Natural killer cell (primary cell): ENCODE data around the gene NCAM1. TPM values are rescaled to one million over a fixed set of nuclear protein-coding genes. Genes with fewer than 3 reads are reported as not detected.

ENCODE experiments used
- ATAC-seq, 3 donors: fragments of 150-1000 bp in 2 of 3; fragments of 200-7000 bp in 1 of 3; cut with Tn5 transposase; 1 replicate in 1 of 3; 2 replicates in 2 of 3; pipeline ENCODE4 v1.10.0; 2021; ENCODE audit warnings: mild to moderate bottlenecking in 2 of 3, moderate library complexity in 2 of 3
- DNase-seq, 2 donors: peaks; one replicate each; pipeline versions ENCODE4 v3.0.0 to v3.0.0-alpha.2; 2013 to 2021; ENCODE audit warnings: mixed read lengths in 1 of 2
- H3K27ac ChIP-seq: one replicate; pipeline ENCODE4 v1.5.1; 2013; ENCODE audit warnings: mild to moderate bottlenecking, low read length
- H3K27me3 ChIP-seq: one replicate; pipeline ENCODE4 v1.6.1; 2013; ENCODE audit warnings: low read length; ENCODE audit not compliant: control insufficient read depth, insufficient read depth
- H3K36me3 ChIP-seq: one replicate; pipeline ENCODE4 v1.6.1; 2013; ENCODE audit warnings: low read length; ENCODE audit not compliant: control insufficient read depth, insufficient read depth
- H3K4me1 ChIP-seq: one replicate; pipeline ENCODE4 v1.6.1; 2013; ENCODE audit warnings: low read length; ENCODE audit not compliant: control insufficient read depth, insufficient read depth
- H3K4me3 ChIP-seq: one replicate; pipeline ENCODE4 v1.5.1; 2013; ENCODE audit warnings: low read length
- H3K9me3 ChIP-seq: one replicate; pipeline ENCODE4 v1.6.1; 2013; ENCODE audit warnings: low read length; ENCODE audit not compliant: control insufficient read depth, insufficient read depth
- H3K27ac Mint-ChIP-seq, 2 donors: one replicate each; pipeline ENCODE4 v1.8.0; 2022; ENCODE audit warnings: mild to moderate bottlenecking in 2 of 2, mixed read lengths in 2 of 2, moderate library complexity in 1 of 2
- H3K27me3 Mint-ChIP-seq, 2 donors: one replicate each; pipeline ENCODE4 v1.8.0; 2022; ENCODE audit warnings: low read depth in 2 of 2, mixed read lengths in 2 of 2
- H3K36me3 Mint-ChIP-seq: one replicate; pipeline ENCODE4 v1.8.0; 2022; ENCODE audit warnings: mixed read lengths
- H3K4me1 Mint-ChIP-seq, 2 donors: one replicate each; pipeline ENCODE4 v1.8.0; 2022; ENCODE audit warnings: mixed read lengths in 2 of 2
- H3K4me3 Mint-ChIP-seq: one replicate; pipeline ENCODE4 v1.8.0; 2022; ENCODE audit warnings: mild to moderate bottlenecking, moderate library complexity, mixed read lengths
- H3K9me3 Mint-ChIP-seq, 2 donors: one replicate each; pipeline ENCODE4 v1.8.0; 2022; ENCODE audit warnings: mixed read lengths in 2 of 2
- CTCF ChIP-seq: fragments of 200-600 bp; IDR thresholded peaks from one replicate; pipeline ENCODE4 v1.8.0; 2022; ENCODE audit warnings: antibody characterized with exemption
- WGBS: methylation state at CpG from one replicate; pipeline ENCODE4 v1.1.7; 2013; ENCODE audit warnings: missing lambda C conversion rate; ENCODE audit not compliant: insufficient coverage; 5-methylcytosine and 5-hydroxymethylcytosine counted together
- intact Hi-C: fragments of 100-400 bp; cut with micrococcal nuclease; formaldehyde crosslinking; loops from one replicate; pipeline ENCODE4 v1.14.2; 2022
- total RNA-seq, 4 donors: library from RNA; stranded (reverse); fragments of 120-200 nt in 1 of 4; gene quantifications; one replicate each; pipeline versions ENCODE4 v1.2.3 to v1.2.4, GENCODE V29; 2013 to 2022

NCAM1 gene
- total RNA-seq, 3 donors from 2014 or later (not counting 1 experiment from before 2014, with no cell fraction given): 129 to 208 (median 187) TPM

GRCh38 chr11:113317339-113317738 is 356.1 kb downstream of the NCAM1 start:
- WGBS: 95% methylated on average over 2 of the region's 2 CpGs
- Histone ChIP-seq H3K4me3 (no peak overlapping the region), H3K36me3 (no peaks in the 10 kb centered on the region), H3K4me1 (peaks cover 15% of the 10 kb centered on the region), H3K27me3 (no peaks in the 10 kb centered on the region), H3K9me3 (no peaks in the 10 kb centered on the region), H3K27ac (no peak overlapping the region)
- Mint-ChIP-seq H3K9me3 (no peaks in the 10 kb centered on the region), H3K27me3 (no peaks in the 10 kb centered on the region), H3K4me1 (peaks cover 9 to 19% of the 10 kb centered on the region in 2 donors), H3K36me3 (peaks cover 8% of the 10 kb centered on the region), H3K27ac (peak overlapping the region in 1 of 2 donors; percentile 25), H3K4me3 (no peak overlapping the region)
- no peak for ATAC-seq
- intact Hi-C loops: no loop called here
- no peak for DNase-seq
- no peak for TF ChIP-seq CTCF

GRCh38 chr11:113319085-113319484 is 357.9 kb downstream of the NCAM1 start:
- peaks cover 9% of the 10 kb centered on the region for H3K4me1 ChIP-seq
- Mint-ChIP-seq H3K36me3 (peaks cover 8% of the 10 kb centered on the region), H3K4me3 (no peak overlapping the region), H3K27ac (no peak overlapping the region), H3K9me3 (no peaks in the 10 kb centered on the region), H3K27me3 (no peaks in the 10 kb centered on the region), H3K4me1 (peaks cover 0 to 12% of the 10 kb centered on the region in 2 donors)
- H3K9me3 ChIP-seq: no peaks in the 10 kb centered on the region
- intact Hi-C loops: no loop called here
- H3K4me3 ChIP-seq: no peak overlapping the region
- H3K27me3 ChIP-seq: no peaks in the 10 kb centered on the region
- H3K27ac ChIP-seq: no peak overlapping the region
- no peak for ATAC-seq
- WGBS: 94% methylated on average over 4 of the region's 4 CpGs
- TF ChIP-seq CTCF: no peak
- DNase-seq: no peak
- H3K36me3 ChIP-seq: peaks cover 5% of the 10 kb centered on the region

GRCh38 chr11:113322158-113322557 is 360.9 kb downstream of the NCAM1 start:
- intact Hi-C loops: no loop called here
- no peak overlapping the region for H3K27ac ChIP-seq
- Mint-ChIP-seq H3K27me3 (no peaks in the 10 kb centered on the region), H3K4me3 (no peak overlapping the region), H3K9me3 (no peaks in the 10 kb centered on the region), H3K4me1 (peaks cover 0 to 5% of the 10 kb centered on the region in 2 donors), H3K36me3 (peaks cover 21% of the 10 kb centered on the region), H3K27ac (no peak overlapping the region)
- no peak for DNase-seq
- no peaks in the 10 kb centered on the region for H3K9me3 ChIP-seq
- TF ChIP-seq CTCF: no peak
- no peaks in the 10 kb centered on the region for H3K27me3 ChIP-seq
- no peaks in the 10 kb centered on the region for H3K4me1 ChIP-seq
- H3K36me3 ChIP-seq: peaks cover 29% of the 10 kb centered on the region
- no peak overlapping the region for H3K4me3 ChIP-seq
- 90% methylated on average over 4 of the region's 4 CpGs for WGBS
- ATAC-seq: no peak

- Histone ChIP-seq H3K27ac (no peak overlapping the region), H3K9me3 (no peaks in the 10 kb centered on the region), H3K36me3 (peaks cover 39% of the 10 kb centered on the region), H3K27me3 (no peaks in the 10 kb centered on the region), H3K4me1 (no peaks in the 10 kb centered on the region), H3K4me3 (no peak overlapping the region)
- no peaks in the 10 kb centered on the region for H3K27me3 Mint-ChIP-seq
- 92% methylated on average over 5 of the region's 5 CpGs for WGBS
- H3K27ac Mint-ChIP-seq: no peak overlapping the region
- ATAC-seq: no peak
- no peak for TF ChIP-seq CTCF
- H3K36me3 Mint-ChIP-seq: peaks cover 30% of the 10 kb centered on the region
- intact Hi-C loops: no loop called here
- no peaks in the 10 kb centered on the region for H3K9me3 Mint-ChIP-seq
- DNase-seq: no peak
- no peaks in the 10 kb centered on the region for H3K4me1 Mint-ChIP-seq
- no peak overlapping the region for H3K4me3 Mint-ChIP-seq
Observed at GRCh38 chr11:113324250-113324649, 363.0 kb downstream of the NCAM1 start.
